ENCODE results near the gene BTN3A1. TPM values are rescaled to one million over a fixed set of nuclear protein-coding genes. Genes with fewer than 3 reads are reported as not detected.

Gene BTN3A1
- total and polyA plus RNA-seq, 2 of the 13 experiments (the other 11 are each of a cell fraction or from before 2014, with no cell fraction given) = 13.3 to 14.0 TPM

DNA sequence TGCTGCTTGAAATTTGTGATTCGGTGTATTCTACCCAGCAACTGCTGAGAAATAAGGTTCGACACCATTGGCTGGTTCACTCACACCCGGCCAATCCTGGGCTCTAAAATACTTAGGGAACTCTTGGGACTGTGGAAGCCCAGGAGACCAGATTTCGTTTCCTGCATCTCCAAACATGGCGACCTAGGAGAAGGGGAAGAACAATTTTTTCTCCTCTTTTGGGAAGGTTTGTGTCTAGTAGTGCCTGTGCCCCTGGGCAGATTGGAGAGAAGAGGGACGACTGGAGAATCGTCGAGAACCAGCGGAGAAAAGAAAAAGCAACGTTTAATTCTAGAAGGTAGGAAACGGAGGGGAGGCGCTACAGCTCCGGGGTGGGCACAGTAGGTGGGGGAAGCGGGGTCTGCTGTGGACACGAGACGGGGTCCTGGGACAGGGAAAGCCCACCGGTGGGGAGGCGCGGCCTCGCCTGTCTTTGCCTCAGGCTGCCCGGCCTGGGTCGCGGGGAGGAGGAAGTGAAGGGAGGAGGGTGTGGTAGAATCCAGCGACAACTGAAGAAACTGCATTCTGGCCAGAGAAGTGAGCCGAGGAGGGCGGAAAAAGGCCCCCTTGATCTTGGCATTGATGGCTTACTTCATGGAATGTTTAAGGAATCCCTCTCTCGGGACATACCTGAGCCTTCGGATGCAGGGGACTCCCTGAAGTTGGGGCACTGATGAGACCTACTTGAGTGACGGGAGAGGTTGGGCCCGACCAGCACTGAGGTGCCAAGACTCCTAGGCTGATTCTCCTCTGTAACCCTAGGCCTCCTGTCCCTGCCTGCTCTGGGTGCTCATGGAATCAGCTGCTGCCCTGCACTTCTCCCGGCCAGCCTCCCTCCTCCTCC is 56.0 kb downstream of the BTN3A1 start, which contains the start of gene BTN2A1 (continued):
- TF ChIP-seq RAD21 (CRISPR knock-in tag; IDR thresholded peaks at IDR 0.05) = 0 out of 2 replicates have a peak, but pooled peaks have one; percentile 11
- no peak for TF ChIP-seq BHLHE40 (IDR thresholded peaks at IDR 0.05; ENCODE audit: low read length)
- no peak for TF ChIP-seq ZNF20 (CRISPR knock-in tag; IDR thresholded peaks at IDR 0.05)
- TF ChIP-seq ZNF775 (CRISPR knock-in tag; IDR thresholded peaks at IDR 0.05; ENCODE audit: borderline replicate concordance) = no peak
- TF ChIP-seq, protein P1, sequence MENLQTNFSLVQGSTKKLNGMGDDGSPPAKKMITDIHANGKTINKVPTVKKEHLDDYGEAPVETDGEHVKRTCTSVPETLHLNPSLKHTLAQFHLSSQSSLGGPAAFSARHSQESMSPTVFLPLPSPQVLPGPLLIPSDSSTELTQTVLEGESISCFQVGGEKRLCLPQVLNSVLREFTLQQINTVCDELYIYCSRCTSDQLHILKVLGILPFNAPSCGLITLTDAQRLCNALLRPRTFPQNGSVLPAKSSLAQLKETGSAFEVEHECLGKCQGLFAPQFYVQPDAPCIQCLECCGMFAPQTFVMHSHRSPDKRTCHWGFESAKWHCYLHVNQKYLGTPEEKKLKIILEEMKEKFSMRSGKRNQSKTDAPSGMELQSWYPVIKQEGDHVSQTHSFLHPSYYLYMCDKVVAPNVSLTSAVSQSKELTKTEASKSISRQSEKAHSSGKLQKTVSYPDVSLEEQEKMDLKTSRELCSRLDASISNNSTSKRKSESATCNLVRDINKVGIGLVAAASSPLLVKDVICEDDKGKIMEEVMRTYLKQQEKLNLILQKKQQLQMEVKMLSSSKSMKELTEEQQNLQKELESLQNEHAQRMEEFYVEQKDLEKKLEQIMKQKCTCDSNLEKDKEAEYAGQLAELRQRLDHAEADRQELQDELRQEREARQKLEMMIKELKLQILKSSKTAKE (CRISPR knock-in tag; IDR thresholded peaks at IDR 0.05; ENCODE audit: borderline replicate concordance) = no peak
- TF ChIP-seq ZNF460 (CRISPR knock-in tag; IDR thresholded peaks at IDR 0.05; ENCODE audit: borderline replicate concordance) = no peak
- no peak for TF ChIP-seq MED13 (CRISPR knock-in tag; IDR thresholded peaks at IDR 0.05)
- TF ChIP-seq KDM6A (CRISPR knock-in tag; IDR thresholded peaks at IDR 0.05; ENCODE audit: low read depth) = no peak
- no peak for TF ChIP-seq MLLT10 (CRISPR knock-in tag; IDR thresholded peaks at IDR 0.05)
- TF ChIP-seq, protein P2, sequence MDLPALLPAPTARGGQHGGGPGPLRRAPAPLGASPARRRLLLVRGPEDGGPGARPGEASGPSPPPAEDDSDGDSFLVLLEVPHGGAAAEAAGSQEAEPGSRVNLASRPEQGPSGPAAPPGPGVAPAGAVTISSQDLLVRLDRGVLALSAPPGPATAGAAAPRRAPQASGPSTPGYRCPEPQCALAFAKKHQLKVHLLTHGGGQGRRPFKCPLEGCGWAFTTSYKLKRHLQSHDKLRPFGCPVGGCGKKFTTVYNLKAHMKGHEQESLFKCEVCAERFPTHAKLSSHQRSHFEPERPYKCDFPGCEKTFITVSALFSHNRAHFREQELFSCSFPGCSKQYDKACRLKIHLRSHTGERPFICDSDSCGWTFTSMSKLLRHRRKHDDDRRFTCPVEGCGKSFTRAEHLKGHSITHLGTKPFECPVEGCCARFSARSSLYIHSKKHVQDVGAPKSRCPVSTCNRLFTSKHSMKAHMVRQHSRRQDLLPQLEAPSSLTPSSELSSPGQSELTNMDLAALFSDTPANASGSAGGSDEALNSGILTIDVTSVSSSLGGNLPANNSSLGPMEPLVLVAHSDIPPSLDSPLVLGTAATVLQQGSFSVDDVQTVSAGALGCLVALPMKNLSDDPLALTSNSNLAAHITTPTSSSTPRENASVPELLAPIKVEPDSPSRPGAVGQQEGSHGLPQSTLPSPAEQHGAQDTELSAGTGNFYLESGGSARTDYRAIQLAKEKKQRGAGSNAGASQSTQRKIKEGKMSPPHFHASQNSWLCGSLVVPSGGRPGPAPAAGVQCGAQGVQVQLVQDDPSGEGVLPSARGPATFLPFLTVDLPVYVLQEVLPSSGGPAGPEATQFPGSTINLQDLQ (CRISPR knock-in tag; IDR thresholded peaks at IDR 0.05) = no peak
- TF ChIP-seq, protein P3, sequence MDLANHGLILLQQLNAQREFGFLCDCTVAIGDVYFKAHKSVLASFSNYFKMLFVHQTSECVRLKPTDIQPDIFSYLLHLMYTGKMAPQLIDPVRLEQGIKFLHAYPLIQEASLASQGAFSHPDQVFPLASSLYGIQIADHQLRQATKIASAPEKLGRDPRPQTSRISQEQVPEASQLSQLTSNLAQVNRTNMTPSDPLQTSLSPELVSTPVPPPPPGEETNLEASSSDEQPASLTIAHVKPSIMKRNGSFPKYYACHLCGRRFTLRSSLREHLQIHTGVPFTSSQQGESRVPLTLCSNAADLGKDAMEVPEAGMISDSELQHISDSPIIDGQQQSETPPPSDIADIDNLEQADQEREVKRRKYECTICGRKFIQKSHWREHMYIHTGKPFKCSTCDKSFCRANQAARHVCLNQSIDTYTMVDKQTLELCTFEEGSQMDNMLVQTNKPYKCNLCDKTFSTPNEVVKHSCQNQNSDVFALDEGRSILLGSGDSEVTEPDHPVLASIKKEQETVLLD (CRISPR knock-in tag; IDR thresholded peaks at IDR 0.05; ENCODE audit: low read depth) = peak; percentile 30; the same call in 1 of the 2 replicates
- TF ChIP-seq CHD2 (IDR thresholded peaks at IDR 0.05; ENCODE audit: low read depth, low read length) = no peak
- TF ChIP-seq ZNF598 (CRISPR knock-in tag; IDR thresholded peaks at IDR 0.05; ENCODE audit: borderline replicate concordance) = no peak
- no peak for TF ChIP-seq SCMH1 (CRISPR knock-in tag; IDR thresholded peaks at IDR 0.05; ENCODE audit: borderline replicate concordance)
- no peak for TF ChIP-seq ZZZ3 (CRISPR knock-in tag; IDR thresholded peaks at IDR 0.05; ENCODE audit: borderline replicate concordance)
- TF ChIP-seq, protein P4, sequence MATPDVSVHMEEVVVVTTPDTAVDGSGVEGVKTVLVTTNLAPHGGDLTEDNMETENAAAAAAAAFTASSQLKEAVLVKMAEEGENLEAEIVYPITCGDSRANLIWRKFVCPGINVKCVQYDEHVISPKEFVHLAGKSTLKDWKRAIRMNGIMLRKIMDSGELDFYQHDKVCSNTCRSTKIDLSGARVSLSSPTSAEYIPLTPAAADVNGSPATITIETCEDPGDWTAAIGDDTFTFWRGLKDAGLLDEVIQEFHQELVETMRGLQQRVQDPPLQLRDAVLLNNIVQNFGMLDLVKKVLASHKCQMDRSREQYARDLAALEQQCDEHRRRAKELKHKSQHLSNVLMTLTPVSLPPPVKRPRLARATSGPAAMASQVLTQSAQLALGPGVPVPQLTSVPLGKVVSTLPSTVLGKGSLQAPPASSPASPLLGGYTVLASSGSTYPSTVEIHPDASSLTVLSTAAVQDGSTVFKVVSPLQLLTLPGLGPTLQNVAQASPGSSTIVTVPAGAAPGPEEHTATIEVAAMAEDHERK (CRISPR knock-in tag; IDR thresholded peaks at IDR 0.05; ENCODE audit: low read depth) = no peak
- TF ChIP-seq PHF21A (CRISPR knock-in tag; IDR thresholded peaks at IDR 0.05) = no peak
- TF ChIP-seq, protein P5, sequence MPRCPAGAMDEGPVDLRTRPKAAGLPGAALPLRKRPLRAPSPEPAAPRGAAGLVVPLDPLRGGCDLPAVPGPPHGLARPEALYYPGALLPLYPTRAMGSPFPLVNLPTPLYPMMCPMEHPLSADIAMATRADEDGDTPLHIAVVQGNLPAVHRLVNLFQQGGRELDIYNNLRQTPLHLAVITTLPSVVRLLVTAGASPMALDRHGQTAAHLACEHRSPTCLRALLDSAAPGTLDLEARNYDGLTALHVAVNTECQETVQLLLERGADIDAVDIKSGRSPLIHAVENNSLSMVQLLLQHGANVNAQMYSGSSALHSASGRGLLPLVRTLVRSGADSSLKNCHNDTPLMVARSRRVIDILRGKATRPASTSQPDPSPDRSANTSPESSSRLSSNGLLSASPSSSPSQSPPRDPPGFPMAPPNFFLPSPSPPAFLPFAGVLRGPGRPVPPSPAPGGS (CRISPR knock-in tag; IDR thresholded peaks at IDR 0.05) = no peak
